NCI-H2029 (cell line): ENCODE measurements around the gene HAUS5.
"Not testable (repeated sequence)": the region's sequence is repeated elsewhere in the genome, so short reads cannot be mapped to it uniquely, and the experiment has no call there.

Experiments used
- DNase-seq: peaks from one replicate; lab custom pipeline; 2025; lab: John Stamatoyannopoulos, UW

Gene HAUS5, protein sequence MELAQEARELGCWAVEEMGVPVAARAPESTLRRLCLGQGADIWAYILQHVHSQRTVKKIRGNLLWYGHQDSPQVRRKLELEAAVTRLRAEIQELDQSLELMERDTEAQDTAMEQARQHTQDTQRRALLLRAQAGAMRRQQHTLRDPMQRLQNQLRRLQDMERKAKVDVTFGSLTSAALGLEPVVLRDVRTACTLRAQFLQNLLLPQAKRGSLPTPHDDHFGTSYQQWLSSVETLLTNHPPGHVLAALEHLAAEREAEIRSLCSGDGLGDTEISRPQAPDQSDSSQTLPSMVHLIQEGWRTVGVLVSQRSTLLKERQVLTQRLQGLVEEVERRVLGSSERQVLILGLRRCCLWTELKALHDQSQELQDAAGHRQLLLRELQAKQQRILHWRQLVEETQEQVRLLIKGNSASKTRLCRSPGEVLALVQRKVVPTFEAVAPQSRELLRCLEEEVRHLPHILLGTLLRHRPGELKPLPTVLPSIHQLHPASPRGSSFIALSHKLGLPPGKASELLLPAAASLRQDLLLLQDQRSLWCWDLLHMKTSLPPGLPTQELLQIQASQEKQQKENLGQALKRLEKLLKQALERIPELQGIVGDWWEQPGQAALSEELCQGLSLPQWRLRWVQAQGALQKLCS

GRCh38 chr19:35612559-35613321 is at the start of gene HAUS5:
Gene HAUS5, plus strand, starts transcription at chr19:35612735. Its CDS starts 60 bp downstream, at chr19:35612795.
- DNase-seq = peak; percentile 77

- DNase-seq = no peak
Measured at GRCh38 chr19:35562776-35563175, 49.8 kb upstream of the HAUS5 start.

DNA sequence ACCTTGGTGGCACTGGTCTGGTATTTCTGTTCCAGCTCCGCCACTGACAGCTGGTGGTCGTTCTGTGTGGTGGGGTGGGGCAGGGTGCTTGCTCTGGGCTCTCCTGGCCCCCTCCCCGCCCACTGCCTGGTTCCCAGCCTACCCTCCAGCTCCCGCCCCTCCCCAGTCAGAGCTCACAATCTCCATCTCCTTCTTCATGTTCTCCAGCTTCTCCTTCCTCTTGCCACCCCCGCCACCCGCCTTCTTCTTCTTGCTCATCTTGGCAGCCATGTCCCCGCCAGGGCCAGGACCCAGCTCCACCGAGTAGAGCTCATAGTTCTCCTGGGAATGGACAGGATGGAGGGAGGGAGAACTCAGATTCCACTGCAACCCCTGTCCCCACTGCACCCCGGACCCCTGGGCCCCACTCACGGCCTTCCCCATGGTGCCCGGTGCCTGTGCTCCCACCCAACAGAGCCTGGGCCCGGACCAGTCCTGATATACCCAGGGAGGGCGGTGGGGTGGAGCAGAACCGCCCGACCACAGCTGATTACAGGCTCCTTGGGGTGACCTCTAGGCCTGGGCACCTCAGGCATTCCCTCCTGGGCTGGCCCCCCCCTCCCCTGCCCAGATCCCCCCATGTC is 49.2 kb upstream of the HAUS5 start, which contains the start of gene ATP4A:
TSS of gene ATP4A (minus strand) at position 452 of the 623 bp plus-strand sequence. CDS start at position 423, 29 bp downstream.
- DNase-seq = no peak

- no peak for DNase-seq
Measured at GRCh38 chr19:35565016-35565856, 47.3 kb upstream of the HAUS5 start.

DNA sequence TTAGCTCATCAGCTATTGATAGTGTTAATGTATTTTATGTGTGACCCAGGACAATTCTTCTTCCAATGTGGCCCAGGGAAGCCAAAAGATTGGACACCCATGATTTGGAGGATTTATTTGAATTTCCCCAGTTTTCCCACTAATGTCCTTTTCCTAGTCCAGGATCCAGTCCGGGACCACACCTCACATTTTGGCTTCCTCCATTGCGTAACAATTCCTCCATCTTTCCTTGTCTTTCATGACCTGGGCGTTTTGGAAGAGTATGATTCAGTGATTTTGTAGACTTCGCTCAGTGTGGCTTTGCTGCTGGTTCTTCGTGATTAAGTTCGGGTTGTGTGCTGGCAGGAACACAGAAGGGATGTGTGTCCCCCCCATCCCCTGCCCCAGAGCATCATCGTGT is 45.8 kb upstream of the HAUS5 start:
- DNase-seq = no peak

- peak; percentile 22 for DNase-seq
Measured at GRCh38 chr19:35569281-35569781, 43.2 kb upstream of the HAUS5 start.

- DNase-seq = no peak
Measured at GRCh38 chr19:35571406-35571965, 41.0 kb upstream of the HAUS5 start.

- DNase-seq = no peak
Measured at GRCh38 chr19:35577918-35578317, 34.6 kb upstream of the HAUS5 start.

DNA sequence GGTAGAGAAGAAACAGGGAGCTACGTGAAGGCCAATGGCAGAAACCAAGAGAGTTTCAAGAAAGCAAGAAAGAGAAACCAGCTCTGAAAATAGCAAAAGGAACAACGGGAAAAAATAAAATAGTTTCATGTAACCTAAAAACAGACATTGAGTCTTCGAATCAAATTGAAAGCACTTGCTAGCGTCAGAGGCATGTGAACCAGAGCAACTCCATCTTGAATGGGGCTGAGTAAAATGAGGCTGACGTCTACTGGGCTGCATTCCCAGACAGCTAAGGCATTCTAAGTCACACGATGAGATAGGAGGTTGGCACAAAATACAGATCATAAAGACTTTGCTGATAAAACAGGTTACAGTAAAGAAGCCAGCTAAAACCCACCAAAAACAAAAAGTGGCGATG is 33.8 kb upstream of the HAUS5 start:
- no peak for DNase-seq

GRCh38 chr19:35582760-35583159 is 29.8 kb upstream of the HAUS5 start:
- no peak for DNase-seq

GRCh38 chr19:35585848-35586247 is 26.7 kb upstream of the HAUS5 start, which contains the start of gene PMIS2:
Gene PMIS2, plus strand, starts transcription at chr19:35586173. Its CDS starts 87 bp downstream, at chr19:35586260.
- no peak for DNase-seq

GRCh38 chr19:35587321-35587720 is 25.2 kb upstream of the HAUS5 start:
- no peak for DNase-seq

GRCh38 chr19:35590875-35591274 is 21.7 kb upstream of the HAUS5 start:
- no peak for DNase-seq

DNA sequence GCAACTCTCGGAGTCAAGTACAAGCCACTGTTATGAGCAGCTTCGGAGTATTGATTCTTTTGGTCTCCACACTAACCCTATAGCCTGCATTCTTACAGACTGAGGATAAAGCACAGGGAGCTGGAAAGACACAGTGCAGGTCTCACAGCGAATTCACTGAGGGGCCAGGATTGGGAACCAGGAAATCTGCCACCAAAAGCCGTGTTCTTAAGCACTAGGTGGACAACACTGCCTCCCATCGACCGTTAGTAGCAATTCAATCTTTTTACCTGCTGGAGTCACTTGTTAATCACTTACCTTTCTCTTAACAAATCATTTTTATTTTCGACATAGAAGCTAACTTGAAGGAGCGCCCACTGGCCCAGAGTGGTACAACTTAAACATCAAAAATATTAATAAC is 20.3 kb upstream of the HAUS5 start:
- peak; percentile 6 for DNase-seq

DNA sequence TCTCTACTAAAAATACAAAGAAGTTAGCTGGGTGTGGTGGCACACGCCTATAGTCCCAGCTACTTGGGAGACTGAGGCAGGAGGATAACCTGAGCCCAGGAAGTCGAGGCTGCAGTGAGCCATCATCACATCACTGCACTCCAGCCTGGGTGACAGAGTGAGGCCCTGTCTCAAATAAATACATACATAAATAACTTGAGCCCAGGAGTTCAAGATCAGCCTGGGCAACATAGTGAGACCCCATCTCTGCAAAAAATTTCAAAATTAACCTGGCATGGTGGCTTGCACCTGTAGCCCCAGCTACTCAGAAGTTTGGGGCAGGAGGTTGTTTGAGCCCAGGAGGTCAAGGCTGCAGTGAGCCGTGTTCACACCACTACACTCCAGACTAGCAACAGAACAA is 17.5 kb upstream of the HAUS5 start:
- not testable (repeated sequence) for DNase-seq

DNA sequence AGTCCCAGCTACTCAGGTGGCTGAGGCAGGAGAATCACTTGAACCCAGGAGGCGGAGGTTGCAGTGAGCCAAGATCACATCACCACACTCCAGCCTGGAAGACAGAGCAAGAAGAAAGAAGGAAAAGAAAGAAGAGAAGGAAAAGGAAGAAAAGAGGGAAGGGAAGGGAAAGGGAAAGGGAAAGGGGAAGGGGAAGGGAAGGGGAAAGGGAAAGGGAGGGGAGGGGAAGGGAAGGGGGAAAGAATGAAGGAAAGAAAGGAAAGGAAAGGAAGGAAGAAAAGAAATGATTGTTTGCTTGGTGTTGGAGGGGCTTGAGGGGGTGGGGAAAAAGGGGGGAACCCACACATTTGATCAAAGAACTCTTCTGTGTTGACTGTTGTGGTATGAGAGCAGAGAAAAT is 16.6 kb upstream of the HAUS5 start:
- DNase-seq = no peak

DNA sequence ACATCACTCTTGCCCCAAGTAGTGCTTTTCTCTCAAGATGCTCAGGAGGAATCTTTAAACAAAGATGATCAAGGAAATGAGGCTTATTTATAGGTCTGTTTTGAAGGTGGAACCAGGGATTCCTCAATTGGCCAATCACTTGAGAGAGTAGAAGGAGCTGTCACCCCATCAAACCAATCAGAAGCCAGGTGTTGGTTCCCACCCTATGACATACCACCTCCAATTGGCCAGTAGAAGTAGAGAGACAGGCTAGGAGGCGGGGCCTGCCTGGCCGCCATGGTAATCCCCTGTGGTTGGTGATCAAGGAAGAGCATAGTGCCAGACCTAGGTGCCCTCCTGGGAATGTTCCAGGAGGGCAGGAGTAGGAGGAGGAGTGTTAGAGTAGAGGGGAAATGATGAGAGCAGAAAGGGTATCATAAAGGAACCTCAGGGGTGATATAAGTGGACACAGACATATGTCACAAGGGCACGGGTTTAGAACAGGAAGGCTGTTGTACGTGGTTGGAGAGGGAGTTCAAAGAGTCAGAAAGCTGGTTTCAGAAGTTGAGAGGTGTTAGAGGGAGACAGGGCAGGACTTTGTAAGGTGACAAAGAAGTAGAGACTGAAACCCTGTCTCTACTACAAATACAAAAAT is 16.1 kb upstream of the HAUS5 start:
- DNase-seq = no peak

- no peak for DNase-seq
Measured at GRCh38 chr19:35601971-35602370, 10.6 kb upstream of the HAUS5 start.

DNA sequence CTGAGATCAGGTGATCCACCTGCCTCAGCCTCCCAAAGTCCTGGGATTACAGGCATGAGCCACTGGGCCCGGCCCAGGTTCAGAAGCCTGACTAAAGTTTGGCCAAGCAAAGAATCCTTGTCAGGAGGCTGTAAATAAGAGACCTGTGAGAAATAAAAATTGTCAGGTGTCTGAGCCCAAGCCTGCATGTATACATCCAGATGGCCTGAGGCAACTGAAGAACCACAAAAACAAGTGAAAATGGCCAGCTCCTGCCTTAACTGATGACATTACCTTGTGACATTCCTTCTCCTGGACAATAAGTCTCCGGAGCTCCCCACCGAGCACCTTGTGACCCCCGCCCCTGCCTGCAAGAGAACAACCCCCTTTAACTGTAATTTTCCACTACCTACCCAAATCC is 8.1 kb upstream of the HAUS5 start:
- DNase-seq = not testable (repeated sequence)

GRCh38 chr19:35607170-35607569 is 5.4 kb upstream of the HAUS5 start:
- DNase-seq = not testable (repeated sequence)
